ENCODE measurements around the gene SEC24D.

DNA sequence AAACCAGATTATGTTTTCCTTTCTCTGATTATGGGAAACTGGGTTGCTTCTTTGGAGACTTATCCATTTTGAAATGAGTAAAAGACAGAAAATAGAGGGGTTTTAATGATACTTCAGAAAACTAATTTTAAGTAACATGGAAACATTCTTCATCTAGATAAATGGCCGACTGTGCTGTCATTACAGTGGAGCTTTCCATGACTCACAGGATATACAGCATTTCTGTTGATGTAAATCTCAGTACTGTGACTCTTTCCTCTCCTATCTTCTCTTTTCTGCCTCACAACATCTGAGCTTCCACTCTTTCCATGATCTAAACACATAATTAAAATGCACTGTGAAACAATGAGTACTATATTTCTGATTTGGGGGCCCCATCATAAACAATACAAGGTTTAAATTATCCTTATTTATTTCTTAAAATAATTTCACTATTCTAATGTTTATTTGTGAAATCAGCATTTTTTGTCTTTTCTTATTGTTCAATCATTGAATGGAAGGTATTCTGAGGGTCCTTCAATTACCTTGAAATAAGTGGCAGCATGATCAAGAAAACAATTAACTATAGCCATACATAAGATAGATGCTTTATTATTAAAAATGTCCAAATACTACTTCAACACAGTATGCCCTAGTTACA, 19.3 kb downstream of the SEC24D start:
- TF ChIP-seq, protein P1, sequence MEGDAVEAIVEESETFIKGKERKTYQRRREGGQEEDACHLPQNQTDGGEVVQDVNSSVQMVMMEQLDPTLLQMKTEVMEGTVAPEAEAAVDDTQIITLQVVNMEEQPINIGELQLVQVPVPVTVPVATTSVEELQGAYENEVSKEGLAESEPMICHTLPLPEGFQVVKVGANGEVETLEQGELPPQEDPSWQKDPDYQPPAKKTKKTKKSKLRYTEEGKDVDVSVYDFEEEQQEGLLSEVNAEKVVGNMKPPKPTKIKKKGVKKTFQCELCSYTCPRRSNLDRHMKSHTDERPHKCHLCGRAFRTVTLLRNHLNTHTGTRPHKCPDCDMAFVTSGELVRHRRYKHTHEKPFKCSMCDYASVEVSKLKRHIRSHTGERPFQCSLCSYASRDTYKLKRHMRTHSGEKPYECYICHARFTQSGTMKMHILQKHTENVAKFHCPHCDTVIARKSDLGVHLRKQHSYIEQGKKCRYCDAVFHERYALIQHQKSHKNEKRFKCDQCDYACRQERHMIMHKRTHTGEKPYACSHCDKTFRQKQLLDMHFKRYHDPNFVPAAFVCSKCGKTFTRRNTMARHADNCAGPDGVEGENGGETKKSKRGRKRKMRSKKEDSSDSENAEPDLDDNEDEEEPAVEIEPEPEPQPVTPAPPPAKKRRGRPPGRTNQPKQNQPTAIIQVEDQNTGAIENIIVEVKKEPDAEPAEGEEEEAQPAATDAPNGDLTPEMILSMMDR (conservative IDR thresholded peaks at IDR 0.05; ENCODE audit: low read depth, low read length), result no peak
- no peak for TF ChIP-seq EZH2 (IDR thresholded peaks at IDR 0.05; ENCODE audit: borderline replicate concordance, low read depth, low read length, poor library complexity, severe bottlenecking)

All from A673 (cell line).